ENCODE data around the gene ACVRL1. TPM values are rescaled to one million over a fixed set of nuclear protein-coding genes. Genes with fewer than 3 reads are reported as not detected.

ACVRL1 gene
- total RNA-seq, 1 experiment from 2014 or later, result 0.98 TPM

GRCh38 chr12:51922146-51922545 is 14.8 kb downstream of the ACVRL1 start:
- Mint-ChIP-seq H3K27ac (no peak overlapping the region), H3K4me3 (no peak overlapping the region), H3K36me3 (no peaks in the 10 kb centered on the region), H3K27me3 (ENCODE audit: low read depth) (peaks cover 22% of the 10 kb centered on the region), H3K4me1 (peaks cover 26% of the 10 kb centered on the region), H3K9me3 (no peaks in the 10 kb centered on the region)
- POLR2A ChIA-PET, result interaction anchor here (1.1 kb wide), 1 partner anchor 15 kb away, joined by 3 read pairs; the partner anchor contains the start of gene ACVRL1
- DNase-seq (ENCODE audit: low spot score) (no peak), ATAC-seq (no peak)
- CTCF ChIA-PET, result interaction anchor here (0.6 to 5.2 kb wide), 23 partner anchors 9 to 1725 kb away, joined by 3 to 143 read pairs (median 7); partner anchors contain the start of genes ACVR1B and ACVRL1
- TF ChIP-seq NFATC4 (CRISPR knock-in tag; IDR thresholded peaks at IDR 0.05) (no peak), NFE2L1 (CRISPR knock-in tag; IDR thresholded peaks at IDR 0.05) (no peak), NR1H2 (CRISPR knock-in tag; IDR thresholded peaks at IDR 0.05) (no peak), TCF7 (CRISPR knock-in tag; IDR thresholded peaks at IDR 0.05; ENCODE audit: low read depth) (no peak), CREM (CRISPR knock-in tag; IDR thresholded peaks at IDR 0.05) (no peak), ZMAT4 (CRISPR knock-in tag; IDR thresholded peaks at IDR 0.05) (no peak), CDX4 (CRISPR knock-in tag; IDR thresholded peaks at IDR 0.05; ENCODE audit: borderline replicate concordance) (no peak), NR3C1 (CRISPR knock-in tag; conservative IDR thresholded peaks at IDR 0.05; ENCODE audit: low read depth) (no peak), ZNF263 (CRISPR knock-in tag; IDR thresholded peaks at IDR 0.05; ENCODE audit: low read depth) (no peak), MYBL2 (CRISPR knock-in tag; IDR thresholded peaks at IDR 0.05) (no peak), FOXP4 (CRISPR knock-in tag; IDR thresholded peaks at IDR 0.05) (no peak), ZNF532 (CRISPR knock-in tag; IDR thresholded peaks at IDR 0.05; ENCODE audit: borderline replicate concordance) (no peak), FOXP1 (CRISPR knock-in tag; IDR thresholded peaks at IDR 0.05; ENCODE audit: borderline replicate concordance) (no peak), TEAD1 (CRISPR knock-in tag; IDR thresholded peaks at IDR 0.05) (no peak), RELA (CRISPR knock-in tag; IDR thresholded peaks at IDR 0.05; ENCODE audit: borderline replicate concordance) (no peak), CTCF (IDR thresholded peaks at IDR 0.05) (no peak), JUN (CRISPR knock-in tag; IDR thresholded peaks at IDR 0.05) (no peak)

Data from WTC11 (cell line).